H1 (cell line): ENCODE data around the gene ARPC3. TPM values are rescaled to one million over a fixed set of nuclear protein-coding genes. Genes with fewer than 3 reads are reported as not detected.

ENCODE experiments used
- CTCF ChIA-PET: fragments of 300-600 bp; sonication (Branson Sonifier 250); formaldehyde crosslinking; loops from one replicate; lab custom pipeline; 2021; ENCODE audit not compliant: partially characterized antibody; lab: Charles Lee
- POLR2A ChIA-PET: fragments of 300-600 bp; sonication (Branson Sonifier 250); formaldehyde crosslinking; loops from one replicate; lab custom pipeline; 2021; ENCODE audit warnings: inconsistent platforms; ENCODE audit not compliant: partially characterized antibody; lab: Charles Lee
- DNase-seq, 2 experiments: peaks; one replicate each; pipeline versions ENCODE4 v3.0.0 to v3.0.0-alpha.2; 2010 to 2022; ENCODE audit warnings: low spot score in 2 of 2, low read depth in 1 of 2, mixed read lengths in 1 of 2
- FAIRE-seq: peaks from 2 replicates; lab custom pipeline; 2011; peaks lifted over from hg19 to GRCh38; lab: Jason Lieb, UNC
- H2AFZ ChIP-seq: 2 replicates; pipeline ENCODE4 v1.8.1; 2012; ENCODE audit warnings: low read length, inconsistent platforms
- H2AK5ac ChIP-seq: 2 replicates; pipeline ENCODE4 v1.6.1; 2013; ENCODE audit warnings: low read depth, low read length
- H2BK120ac ChIP-seq: replicated peaks from 2 replicates; pipeline ENCODE3; 2013; ENCODE audit warnings: low read depth, low read length, inconsistent platforms
- H2BK12ac ChIP-seq: 2 replicates; pipeline ENCODE4 v1.6.1; 2013; ENCODE audit warnings: low read depth, low read length
- H2BK15ac ChIP-seq: 2 replicates; pipeline ENCODE4 v1.6.1; 2013; ENCODE audit warnings: low read length
- H2BK20ac ChIP-seq: 2 replicates; pipeline ENCODE4 v1.6.1; 2013; ENCODE audit warnings: low read length
- H2BK5ac ChIP-seq: 2 replicates; pipeline ENCODE4 v1.6.1; 2013; ENCODE audit warnings: low read depth, low read length
- H3K14ac ChIP-seq: 2 replicates; pipeline ENCODE4 v1.6.1; 2013; ENCODE audit warnings: inconsistent platforms; ENCODE audit not compliant: insufficient read length
- H3K18ac ChIP-seq: 2 replicates; pipeline ENCODE4 v1.6.1; 2013; ENCODE audit warnings: low read length; ENCODE audit errors: extremely low read depth
- H3K23ac ChIP-seq: 2 replicates; pipeline ENCODE4 v1.6.1; 2013; ENCODE audit warnings: inconsistent platforms; ENCODE audit not compliant: insufficient read length
- H3K23me2 ChIP-seq: 2 replicates; pipeline ENCODE4 v1.6.1; 2013; ENCODE audit warnings: low read depth, low read length
- H3K27ac ChIP-seq: 2 replicates; pipeline ENCODE4 v1.6.1; 2011; ENCODE audit warnings: low read depth, low read length, inconsistent platforms
- H3K27me3 ChIP-seq, 4 experiments: replicated peaks in 1 of 4; 1 replicate in 1 of 4; 2 replicates in 3 of 4; pipeline versions ENCODE4 v1.6.1 to v1.8.1; 2011 to 2013; ENCODE audit warnings: low read length in 3 of 4, mild to moderate bottlenecking in 3 of 4, inconsistent platforms in 2 of 4, mixed read lengths in 2 of 4, moderate library complexity in 1 of 4; ENCODE audit not compliant: control insufficient read depth in 3 of 4, insufficient read depth in 3 of 4; ENCODE audit errors: extremely low read depth in 1 of 4
- H3K36me3 ChIP-seq, 4 experiments: 2 replicates each; pipeline versions ENCODE4 v1.6.1 to v1.8.1; 2011 to 2013; ENCODE audit warnings: mild to moderate bottlenecking in 4 of 4, low read length in 3 of 4, moderate library complexity in 2 of 4, control low read depth in 1 of 4, inconsistent platforms in 1 of 4; ENCODE audit not compliant: insufficient read depth in 4 of 4, control insufficient read depth in 2 of 4
- H3K4ac ChIP-seq: replicated peaks from 2 replicates; pipeline ENCODE3; 2013; ENCODE audit warnings: low read length, low read depth, mixed read lengths, inconsistent platforms; ENCODE audit not compliant: insufficient read length
- H3K4me1 ChIP-seq, 4 experiments: replicated peaks in 1 of 4; 1 replicate in 1 of 4; 2 replicates in 3 of 4; pipeline versions ENCODE4 v1.6.1 to v1.8.1; 2011 to 2013; ENCODE audit warnings: low read length in 3 of 4, inconsistent platforms in 2 of 4, mixed read lengths in 1 of 4; ENCODE audit not compliant: insufficient read depth in 4 of 4, control insufficient read depth in 3 of 4
- H3K4me2 ChIP-seq, 2 experiments: 2 replicates each; pipeline versions ENCODE4 v1.6.1 to v1.8.1; 2011 to 2013; ENCODE audit warnings: low read depth in 2 of 2, low read length in 2 of 2, control low read depth in 1 of 2, inconsistent platforms in 1 of 2, mild to moderate bottlenecking in 1 of 2; ENCODE audit not compliant: insufficient read depth in 1 of 2
- H3K4me3 ChIP-seq, 4 experiments: fragments of 200-600, 300-600 bp in 1 of 4; sonication (generic), shearing (Covaris generic), sonication (Bioruptor Twin) in 1 of 4; 2 replicates each; pipeline versions ENCODE4 v1.5.1 to v1.8.1; 2011 to 2016; ENCODE audit warnings: low read length in 4 of 4, low read depth in 3 of 4, control low read depth in 2 of 4, inconsistent platforms in 2 of 4, mild to moderate bottlenecking in 2 of 4, mixed read lengths in 1 of 4, moderate library complexity in 1 of 4; ENCODE audit not compliant: insufficient read depth in 2 of 4; ENCODE audit errors: extremely low read depth in 1 of 4
- H3K56ac ChIP-seq: replicated peaks from 2 replicates; pipeline ENCODE3; 2013; ENCODE audit warnings: low read depth, mild to moderate bottlenecking, mixed read lengths, low read length, inconsistent platforms; ENCODE audit not compliant: insufficient read length
- H3K79me1 ChIP-seq: 2 replicates; pipeline ENCODE4 v1.6.1; 2013; ENCODE audit warnings: low read depth, low read length, control low read depth
- H3K79me2 ChIP-seq, 2 experiments: 2 replicates each; pipeline versions ENCODE4 v1.6.1 to v1.8.1; 2012 to 2013; ENCODE audit warnings: low read length in 2 of 2, mild to moderate bottlenecking in 2 of 2, inconsistent platforms in 1 of 2; ENCODE audit not compliant: insufficient read depth in 2 of 2, control insufficient read depth in 1 of 2
- H3K9ac ChIP-seq, 4 experiments: replicated peaks in 1 of 4; 1 replicate in 1 of 4; 2 replicates in 3 of 4; pipeline versions ENCODE4 v1.6.1 to v1.8.1; 2011 to 2013; ENCODE audit warnings: low read depth in 3 of 4, low read length in 3 of 4, control low read depth in 2 of 4, mild to moderate bottlenecking in 2 of 4, moderate library complexity in 2 of 4, inconsistent platforms in 1 of 4; ENCODE audit errors: extremely low read depth in 1 of 4
- H3K9me3 ChIP-seq, 2 experiments: 2 replicates each; pipeline versions ENCODE4 v1.6.1 to v1.8.1; 2012 to 2013; ENCODE audit warnings: mild to moderate bottlenecking in 2 of 2, moderate library complexity in 2 of 2, control low read depth in 1 of 2, inconsistent platforms in 1 of 2, low read depth in 1 of 2, low read length in 1 of 2, mixed read lengths in 1 of 2; ENCODE audit not compliant: insufficient read depth in 2 of 2
- H4K20me1 ChIP-seq, 2 experiments: replicated peaks in 1 of 2; 2 replicates each; pipeline versions ENCODE3 to v1.8.1; 2011 to 2013; ENCODE audit warnings: inconsistent platforms in 2 of 2, low read length in 2 of 2, mild to moderate bottlenecking in 1 of 2; ENCODE audit not compliant: insufficient read depth in 2 of 2, control insufficient read depth in 1 of 2
- H4K5ac ChIP-seq: 2 replicates; pipeline ENCODE4 v1.6.1; 2013; ENCODE audit warnings: low read length, low read depth, mixed read lengths, inconsistent platforms; ENCODE audit not compliant: insufficient read length
- H4K8ac ChIP-seq: 2 replicates; pipeline ENCODE4 v1.8.0; 2013; ENCODE audit warnings: mild to moderate bottlenecking, moderate library complexity, low read length, inconsistent platforms; ENCODE audit not compliant: insufficient read depth; ENCODE audit errors: extremely low read depth
- H4K91ac ChIP-seq: replicated peaks from 2 replicates; pipeline ENCODE3; 2013; ENCODE audit warnings: low read length, mixed read lengths, inconsistent platforms; ENCODE audit not compliant: insufficient read length
- CEBPB ChIP-seq: IDR thresholded peaks from 2 replicates; pipeline ENCODE4 v1.6.1; 2012; ENCODE audit warnings: low read depth, low read length
- GTF2F1 ChIP-seq: IDR thresholded peaks from 2 replicates; pipeline ENCODE4 v1.6.1; 2012; ENCODE audit warnings: low read depth, low read length, improper control_type of control experiment, borderline replicate concordance
- HDAC2 ChIP-seq, 2 experiments: fragments of 300-600 bp in 1 of 2; sonication (generic) in 1 of 2; IDR thresholded peaks; 2 replicates each; pipeline ENCODE4 v1.6.1; 2011 to 2012; ENCODE audit warnings: low read depth in 2 of 2, low read length in 2 of 2, mild to moderate bottlenecking in 2 of 2, moderate library complexity in 2 of 2, borderline replicate concordance in 1 of 2, inconsistent platforms in 1 of 2
- JUN ChIP-seq: IDR thresholded peaks from 2 replicates; pipeline ENCODE4 v1.6.1; 2011; ENCODE audit warnings: low read depth, mild to moderate bottlenecking, improper control_type of control experiment, low read length
- KDM4A ChIP-seq: IDR thresholded peaks from one replicate; pipeline ENCODE4 v1.7.1; 2012; ENCODE audit warnings: low read depth, mild to moderate bottlenecking, moderate library complexity, low read length, inconsistent platforms; ENCODE audit not compliant: severe bottlenecking
- NRF1 ChIP-seq: IDR thresholded peaks from 2 replicates; pipeline ENCODE4 v1.6.1; 2011; ENCODE audit warnings: mild to moderate bottlenecking, low read depth, low read length, improper control_type of control experiment
- POLR2A ChIP-seq, 2 experiments: IDR thresholded peaks; 1 replicate in 1 of 2; 2 replicates in 1 of 2; pipeline ENCODE4 v1.6.1; 2011; ENCODE audit warnings: low read depth in 2 of 2, low read length in 2 of 2, mild to moderate bottlenecking in 2 of 2; ENCODE audit errors: control extremely low read depth in 1 of 2
- RBBP5 ChIP-seq: IDR thresholded peaks from 2 replicates; pipeline ENCODE4 v1.7.1; 2012; ENCODE audit warnings: low read depth, mild to moderate bottlenecking, inconsistent platforms, low read length, moderate library complexity, borderline replicate concordance
- SIN3A ChIP-seq, 2 experiments: IDR thresholded peaks in 1 of 2; conservative IDR thresholded peaks in 1 of 2; 2 replicates each; pipeline ENCODE4 v1.6.1; 2011 to 2012; ENCODE audit warnings: low read length in 2 of 2, improper control_type of control experiment in 1 of 2, low read depth in 1 of 2, mild to moderate bottlenecking in 1 of 2
- SIRT6 ChIP-seq: IDR thresholded peaks from one replicate; pipeline ENCODE4 v1.7.1; 2012; ENCODE audit warnings: low read length, inconsistent platforms
- YY1 ChIP-seq: IDR thresholded peaks from 2 replicates; pipeline ENCODE4 v1.6.1; 2011; ENCODE audit warnings: low read depth, mild to moderate bottlenecking, low read length
- ZNF274 ChIP-seq: IDR thresholded peaks from 2 replicates; pipeline ENCODE4 v1.7.0; 2012; ENCODE audit warnings: low read length, borderline replicate concordance; ENCODE audit errors: extremely low read depth
- WGBS, 2 experiments: shearing (Covaris generic) in 1 of 2; methylation state at CpG; one replicate each; pipeline versions ENCODE4 v1.1.6 to v1.1.7; 2013 to 2015; ENCODE audit warnings: low lambda C conversion rate in 2 of 2, mixed read lengths in 2 of 2, inconsistent platforms in 1 of 2, low coverage in 1 of 2, missing lambda C conversion rate in 1 of 2; ENCODE audit not compliant: insufficient replicate concordance in 2 of 2, insufficient coverage in 1 of 2, insufficient read length in 1 of 2; ENCODE audit errors: extremely low coverage in 1 of 2, missing lambda C conversion rate in 1 of 2; 5-methylcytosine and 5-hydroxymethylcytosine counted together
- polyA plus RNA-seq, 7 experiments: library from polyadenylated mRNA; depleted of rRNA in 3 of 7; stranded (reverse) in 5 of 7; unstranded in 2 of 7; fragments of >200 nt in 5 of 7; fragments of 200-250 nt in 2 of 7; gene quantifications; 1 replicate in 5 of 7; 2 replicates in 1 of 7; 4 replicates in 1 of 7; pipeline versions ENCODE4 v1.2.1 to v1.2.3, GENCODE V29; 2011 to 2013; ENCODE audit warnings: missing spikeins in 2 of 7, mixed read lengths in 2 of 7
- total RNA-seq: library from RNA; stranded (reverse); fragmentation: NEBNext Ultra II Directional; extraction: Animal tissue kit (Norgen Biotek cat#: 25700); gene quantifications from 2 replicates; pipeline ENCODE4 v1.2.1, GENCODE V29; 2021

The ARPC3 gene
- total and polyA plus RNA-seq, 2 of the 8 experiments (the other 6 are each of a cell fraction or from before 2014, with no cell fraction given): 36.7 to 160 TPM

DNA sequence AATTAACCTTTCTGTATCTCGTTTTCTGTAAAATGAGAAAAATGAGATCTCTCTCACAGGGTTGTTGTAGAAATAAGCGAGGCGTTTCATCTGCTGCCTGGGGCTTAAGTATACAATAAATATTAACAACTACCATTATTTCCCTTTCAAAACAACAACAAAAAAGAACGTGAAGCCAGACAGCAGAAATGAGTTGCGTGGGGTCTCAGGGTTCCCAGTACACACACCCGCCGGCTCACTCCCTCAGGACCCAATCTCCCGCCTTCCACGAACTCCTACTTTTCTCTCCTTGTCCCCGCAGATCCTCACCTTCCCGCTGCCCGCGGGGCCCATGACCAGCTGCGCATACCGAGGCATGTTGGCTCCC, 17.7 kb upstream of the ARPC3 start:
- Histone ChIP-seq H3K4ac (no peak overlapping the region), H3K9ac (peak overlapping the region; percentile 80 to 95 (median 86)), H2BK20ac (no peak overlapping the region), H2AFZ (0 out of 2 replicates have a peak overlapping the region, but pooled peaks have one; percentile 3), H2BK5ac (peak overlapping the region; percentile 97; the same call in 1 of the 2 replicates), H3K18ac (no peak overlapping the region; the same call in 1 of the 2 replicates), H3K14ac (no peak overlapping the region), H2BK15ac (no peak overlapping the region), H2BK120ac (no peak overlapping the region), H3K79me2 (peaks cover 0 to 29% of the 10 kb centered on the region in 2 experiments; a peak in 3 of 4 replicates), H3K9me3 (no peaks in the 10 kb centered on the region), H3K79me1 (peaks cover 4% of the 10 kb centered on the region; the same call in 1 of the 2 replicates), H4K91ac (no peak overlapping the region), H3K23ac (no peak overlapping the region), H2BK12ac (no peak overlapping the region), H2AK5ac (no peak overlapping the region), H4K8ac (peak overlapping the region; percentile 87; the same call in 1 of the 2 replicates), H3K4me1 (peaks cover 0 to 7% (median 1%) of the 10 kb centered on the region in 4 experiments; a peak in 3 of 7 replicates), H4K5ac (peak overlapping the region; percentile 10), H3K27ac (peak overlapping the region; percentile 60; the same call in 1 of the 2 replicates), H3K36me3 (peaks cover 5 to 13% (median 10%) of the 10 kb centered on the region in 4 experiments), H3K4me2 (peak overlapping the region; percentile 82 to 94), H3K56ac (no peak overlapping the region), H4K20me1 (peaks cover 2% of the 10 kb centered on the region in 2 experiments), H3K4me3 (peak overlapping the region; percentile 85 to 96 (median 90)), H3K23me2 (peaks cover 4% of the 10 kb centered on the region), H3K27me3 (no peaks in the 10 kb centered on the region)
- DNase-seq (no peak), FAIRE-seq (no peak)
- POLR2A ChIA-PET: interaction anchor here (0.7 to 4.2 kb wide), 36 partner anchors 9 to 367 kb away, joined by 3 to 57 read pairs (median 5); partner anchors contain the start of genes ARPC3, ATP2A2, RAD9B and TCTN1
- CTCF ChIA-PET: interaction anchor here (0.8 to 8.1 kb wide), 8 partner anchors 10 to 420 kb away, joined by 3 to 67 read pairs (median 6); partner anchors contain the start of gene ARPC3
- WGBS, 2 experiments: 1% methylated on average over 15 of the region's 15 CpGs; no CpG with 5 or more reads in 1 of the 2 experiments
- TF ChIP-seq ZNF274 (no peak), CEBPB (no peak), GTF2F1 (no peak), POLR2A (IDR thresholded peaks at IDR 0.05; ENCODE audit: control extremely low read depth in 1 of 2, low read depth in 2 of 2, low read length in 2 of 2) (0 out of 3 replicates have a peak, but pooled peaks of 1 of the 2 experiments have one; percentile 66), HDAC2 (IDR thresholded peaks at IDR 0.05; ENCODE audit: borderline replicate concordance in 1 of 2, low read depth in 2 of 2, low read length in 2 of 2) (peak in 1 of 2 experiments; percentile 34; a peak in 1 of 4 replicates), JUN (no peak), YY1 (0 out of 2 replicates have a peak, but pooled peaks have one; percentile 64), RBBP5 (no peak), NRF1 (no peak; the same call in 1 of the 2 replicates), SIN3A (conservative IDR thresholded peaks at IDR 0.05 in 1 of 2, IDR thresholded peaks at IDR 0.05 in 1 of 2; ENCODE audit: low read depth in 1 of 2, low read length in 2 of 2) (0 out of 4 replicates have a peak, but pooled peaks of 1 of the 2 experiments have one; percentile 21), SIRT6 (no peak), KDM4A (peak; percentile 0)
